Stimulated activated CD4-positive, alpha-beta T cell treated with anti-CD3 and anti-CD28 coated beads, Interleukin-15, amount 100 ng/mL, for 1 hour (primary cell): ENCODE measurements around the gene HK2.
"Not testable (repeated sequence)": the region's sequence is repeated elsewhere in the genome, so short reads cannot be mapped to it uniquely, and the experiment has no call there.

Experiments used
- DNase-seq, 2 donors: peaks; one replicate each; pipeline ENCODE4 v3.0.0-alpha.2; 2020; ENCODE audit warnings: low read depth in 1 of 2, low spot score in 1 of 2

HK2 gene

DNA sequence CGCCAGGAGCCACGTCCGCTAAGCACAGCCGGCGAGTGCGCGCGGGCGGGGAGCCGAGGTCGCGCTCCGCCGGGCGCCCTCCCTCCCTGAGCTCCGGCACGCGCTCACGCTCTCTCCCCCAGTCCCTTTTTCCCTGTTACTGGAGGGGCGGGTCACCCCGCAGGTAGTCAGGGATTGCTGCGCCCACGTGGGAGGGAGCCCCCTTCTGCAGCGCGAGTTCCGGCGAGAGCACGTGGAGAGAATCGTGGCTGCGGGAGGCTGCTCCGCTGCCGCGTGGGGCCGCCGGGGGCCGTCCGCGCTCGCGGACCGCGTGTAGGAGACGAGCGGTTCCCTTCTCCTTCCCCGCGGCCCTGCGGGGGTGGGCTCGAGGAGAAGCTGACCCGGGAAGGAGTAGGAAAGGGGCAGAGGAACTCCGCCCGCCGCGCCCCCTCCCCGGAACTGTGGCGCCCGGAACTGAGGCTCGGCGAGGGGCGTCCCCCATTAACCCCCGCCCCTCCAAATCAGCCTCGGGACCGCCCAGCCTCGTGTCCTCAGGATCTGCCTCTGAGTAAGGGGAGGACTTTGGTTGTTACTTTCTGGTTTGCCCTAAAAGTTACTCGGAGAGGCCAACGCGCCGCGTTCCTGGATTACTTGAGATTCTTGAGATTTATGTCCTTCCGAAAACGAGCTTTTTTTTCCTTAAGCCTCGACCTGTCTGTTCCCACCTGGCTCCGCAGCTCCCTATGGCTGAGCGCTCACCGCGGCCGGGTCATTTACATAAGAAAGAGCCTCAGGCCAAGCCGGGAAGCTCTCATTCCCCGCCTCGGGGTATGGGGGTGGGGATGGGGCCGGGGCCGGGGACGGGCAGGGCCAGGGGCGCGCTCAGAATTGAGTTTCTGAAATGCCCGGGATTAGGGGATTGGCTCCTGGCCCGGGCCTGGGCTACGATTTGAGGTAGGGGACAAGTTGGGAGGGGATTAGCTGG is 1.1 kb downstream of the HK2 start:
- peak; percentile 19 to 74 for DNase-seq

DNA sequence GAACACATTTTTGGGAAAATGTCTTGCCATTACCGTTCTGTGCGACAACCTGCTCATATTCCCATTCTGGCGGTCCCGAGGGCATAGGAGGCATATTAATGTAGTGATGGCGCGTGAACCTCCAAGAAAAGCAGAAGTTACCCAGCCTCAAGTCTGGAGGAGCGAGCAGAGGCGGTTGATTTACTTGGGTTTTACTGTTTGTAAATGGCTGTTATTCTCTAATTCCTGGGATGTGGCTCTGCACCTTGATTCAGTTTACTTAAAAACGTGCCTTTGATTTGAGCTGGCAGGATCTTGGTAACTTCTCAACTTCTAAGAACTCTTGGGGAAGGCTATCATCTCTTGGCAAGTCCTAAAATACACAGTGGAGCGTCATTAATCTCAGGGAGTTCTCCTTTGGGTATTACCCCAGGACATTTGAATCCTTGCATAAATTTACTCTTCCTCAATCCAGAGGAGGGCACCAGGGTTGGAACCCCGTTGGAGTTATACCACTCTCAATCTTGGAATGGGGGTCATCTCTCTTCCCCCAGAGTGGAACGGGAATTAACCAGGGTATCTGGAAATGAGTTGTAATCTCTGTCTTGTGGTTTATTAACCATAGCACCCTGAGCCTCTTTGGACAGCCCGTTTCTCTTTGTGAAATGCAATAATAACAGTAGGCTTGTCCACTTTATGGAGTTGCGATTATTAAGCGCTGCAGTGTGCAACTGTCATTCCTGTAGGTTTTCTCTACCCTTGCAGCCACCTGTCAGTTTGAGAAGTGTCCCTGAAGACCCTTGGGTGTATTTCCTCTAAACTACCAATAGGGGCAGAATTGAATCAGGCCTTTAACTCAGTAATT is 2.1 kb downstream of the HK2 start:
- DNase-seq: no peak

DNA sequence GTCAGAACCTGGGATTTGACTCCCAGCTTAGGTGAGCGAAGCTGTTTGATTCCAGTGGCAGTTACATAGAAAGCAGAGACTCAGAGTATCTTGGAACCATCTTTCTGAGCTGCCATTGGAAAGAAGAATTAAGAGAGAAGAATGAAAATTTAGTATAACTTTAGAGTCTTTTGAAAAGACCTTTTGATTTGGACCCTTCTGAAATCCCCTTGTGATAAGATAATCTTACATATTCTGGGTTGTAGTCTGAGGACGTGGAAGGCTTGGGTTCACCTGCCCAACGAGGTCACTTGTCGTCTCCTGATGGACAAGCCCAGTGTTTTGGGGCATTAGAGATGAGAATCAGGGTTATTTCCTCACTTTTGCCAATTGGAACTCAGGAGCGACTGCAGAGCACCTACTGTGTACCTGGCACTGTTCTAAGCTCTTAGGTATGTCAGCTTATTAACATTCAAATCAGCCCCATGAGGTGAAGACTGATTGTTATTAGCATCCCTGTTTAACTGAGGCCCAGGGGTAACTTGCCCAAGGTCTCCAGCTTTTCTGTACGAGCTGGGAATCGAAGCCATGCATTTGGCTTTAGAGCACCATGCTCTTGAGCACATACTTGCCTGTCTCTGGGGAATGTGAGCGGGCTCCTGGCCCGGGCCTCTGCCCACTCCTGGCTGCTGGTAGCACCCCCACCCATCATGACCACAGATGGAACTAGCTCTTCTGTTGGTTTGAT is 2.9 kb downstream of the HK2 start:
- no peak for DNase-seq

DNA sequence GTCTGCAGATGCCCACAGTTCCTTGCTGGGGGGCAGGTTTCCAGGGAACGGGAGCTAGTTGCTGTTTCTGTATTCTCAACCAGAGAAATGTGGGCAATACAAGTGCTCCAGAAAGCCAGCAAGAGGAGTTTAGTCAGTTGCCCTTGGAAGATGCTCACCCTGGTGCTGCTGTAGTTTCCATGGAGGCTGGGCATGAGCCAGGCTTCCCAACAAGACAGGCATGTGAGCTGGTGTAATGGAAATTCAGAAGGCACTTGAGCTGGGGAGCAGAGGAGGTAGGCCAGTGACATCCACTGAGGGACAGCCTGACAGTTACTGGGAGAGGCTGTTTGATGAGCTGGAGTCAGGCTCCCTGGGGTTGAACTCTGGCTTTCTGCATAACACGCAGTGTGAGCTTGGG is 7.7 kb downstream of the HK2 start:
- DNase-seq: no peak

DNA sequence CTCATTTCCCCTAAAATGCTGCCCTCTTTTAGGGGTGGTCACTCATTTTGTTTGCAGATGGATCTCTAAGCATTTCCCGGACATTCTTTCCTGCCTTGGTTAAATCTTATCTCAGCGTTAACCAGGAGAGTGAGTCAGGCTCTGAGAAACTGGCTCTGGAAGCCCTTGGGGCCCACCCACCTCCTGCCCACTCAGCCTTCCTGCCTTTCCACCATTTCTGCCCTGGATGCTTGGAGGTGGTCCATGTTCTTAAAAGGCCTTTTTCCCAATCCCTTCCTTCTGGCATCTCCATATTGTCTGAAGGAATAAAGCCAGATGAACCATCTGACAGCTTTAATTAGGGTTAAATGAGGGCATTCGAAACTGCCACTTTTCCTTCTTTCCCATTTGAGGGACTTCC is 9.5 kb downstream of the HK2 start:
- DNase-seq: no peak

DNA sequence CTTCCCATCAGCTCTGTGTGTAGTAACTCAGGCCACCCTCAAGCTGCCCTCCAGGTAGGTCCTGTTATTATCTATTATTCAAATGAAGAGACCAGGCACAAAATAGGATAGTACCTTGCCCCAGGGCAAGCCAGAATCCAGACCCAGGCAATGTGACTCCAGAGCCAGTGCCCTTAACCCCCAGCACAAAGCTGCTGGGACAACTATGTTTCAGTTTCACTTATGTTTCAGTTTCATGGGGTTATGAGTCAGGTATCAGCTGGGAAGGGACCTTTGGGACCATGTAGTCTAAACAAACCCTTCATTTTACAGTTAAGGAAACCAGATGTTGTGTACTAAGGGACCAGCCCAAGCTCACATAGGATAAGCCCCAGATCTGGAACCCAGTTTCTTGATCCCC is 10.0 kb downstream of the HK2 start:
- no peak for DNase-seq

DNA sequence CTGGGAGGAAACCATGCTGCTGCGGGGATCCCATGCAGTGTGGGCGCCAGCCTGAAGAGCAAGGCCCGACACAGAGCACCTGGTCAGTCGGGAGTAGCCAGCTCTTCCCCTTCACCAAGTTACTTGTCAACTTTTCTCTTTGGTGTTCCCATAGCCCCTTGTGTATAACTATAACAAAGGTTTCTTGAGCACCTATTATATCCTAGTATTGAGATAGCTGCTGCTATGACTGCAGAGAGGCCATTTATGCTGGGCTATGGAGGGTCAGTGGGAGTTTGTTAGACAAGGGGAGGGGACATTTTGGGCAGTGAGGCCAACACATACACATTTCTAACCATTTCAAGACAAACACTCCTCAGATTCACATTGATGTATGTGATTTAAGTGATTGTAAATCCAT is 10.8 kb downstream of the HK2 start:
- DNase-seq: no peak

DNA sequence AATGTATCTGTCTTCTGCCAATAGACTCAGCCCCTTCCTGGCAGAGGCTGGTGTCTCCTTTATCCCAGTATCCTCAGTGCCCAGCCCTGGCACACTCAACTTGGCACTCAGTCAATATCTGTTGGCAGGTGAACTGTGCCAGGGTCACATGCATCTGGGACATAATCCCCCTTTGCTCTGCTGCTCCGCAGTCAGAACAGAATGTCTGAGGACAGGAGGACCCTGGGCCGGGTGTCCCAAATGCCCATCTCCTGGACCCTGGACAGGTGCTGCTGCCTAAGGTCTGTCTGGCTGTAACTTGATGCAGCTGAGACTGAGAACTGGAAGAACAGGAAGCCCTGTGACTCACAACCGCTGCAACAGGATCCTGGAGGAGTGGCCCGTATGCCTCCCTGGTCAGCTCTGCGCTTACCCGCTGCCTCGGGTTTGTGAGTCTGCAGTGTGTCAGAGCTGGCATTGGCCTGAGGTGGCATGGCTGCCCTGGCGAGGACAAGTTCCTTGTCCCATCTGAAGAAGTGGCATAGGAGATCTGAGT is 11.4 kb downstream of the HK2 start:
- no peak for DNase-seq

DNA sequence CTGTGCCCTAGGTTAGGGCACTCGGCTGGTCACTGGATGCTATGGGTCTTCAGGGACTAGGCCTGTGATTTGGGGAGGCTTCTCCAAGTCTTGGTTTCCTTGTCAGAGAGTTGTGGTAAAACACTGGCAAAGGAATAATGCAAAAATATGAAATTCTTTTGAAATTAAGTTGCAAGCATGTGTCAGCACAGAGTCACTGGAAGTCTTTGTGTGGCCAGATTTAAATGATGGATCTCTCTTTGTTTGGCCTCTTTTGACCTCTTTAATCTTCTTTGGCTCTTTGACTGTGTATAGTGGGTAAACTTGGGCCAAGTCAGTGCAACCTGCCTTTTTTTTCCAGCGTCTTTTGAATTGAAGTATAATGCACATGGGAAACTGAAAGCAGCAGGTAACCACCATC is 12.1 kb downstream of the HK2 start:
- no peak for DNase-seq

DNA sequence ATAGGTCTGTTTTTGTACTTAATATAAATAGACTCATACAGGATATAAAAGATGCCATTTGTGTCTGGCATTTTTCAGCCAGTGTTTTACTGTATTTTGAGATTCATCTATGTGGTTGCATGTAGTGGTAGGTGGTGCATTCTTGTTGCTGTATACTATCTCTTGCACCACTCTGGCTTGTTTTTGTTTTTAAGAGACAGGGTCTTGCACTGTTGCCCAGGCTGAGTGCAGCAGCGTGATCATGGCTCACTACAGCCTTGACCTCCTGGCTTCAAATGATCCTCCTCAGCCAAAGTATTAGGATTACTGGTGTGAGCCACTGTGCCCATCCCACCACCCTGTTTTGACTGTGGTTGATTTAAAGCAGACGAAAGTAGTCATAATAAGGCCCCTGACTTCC is 12.6 kb downstream of the HK2 start:
- DNase-seq: no peak

DNA sequence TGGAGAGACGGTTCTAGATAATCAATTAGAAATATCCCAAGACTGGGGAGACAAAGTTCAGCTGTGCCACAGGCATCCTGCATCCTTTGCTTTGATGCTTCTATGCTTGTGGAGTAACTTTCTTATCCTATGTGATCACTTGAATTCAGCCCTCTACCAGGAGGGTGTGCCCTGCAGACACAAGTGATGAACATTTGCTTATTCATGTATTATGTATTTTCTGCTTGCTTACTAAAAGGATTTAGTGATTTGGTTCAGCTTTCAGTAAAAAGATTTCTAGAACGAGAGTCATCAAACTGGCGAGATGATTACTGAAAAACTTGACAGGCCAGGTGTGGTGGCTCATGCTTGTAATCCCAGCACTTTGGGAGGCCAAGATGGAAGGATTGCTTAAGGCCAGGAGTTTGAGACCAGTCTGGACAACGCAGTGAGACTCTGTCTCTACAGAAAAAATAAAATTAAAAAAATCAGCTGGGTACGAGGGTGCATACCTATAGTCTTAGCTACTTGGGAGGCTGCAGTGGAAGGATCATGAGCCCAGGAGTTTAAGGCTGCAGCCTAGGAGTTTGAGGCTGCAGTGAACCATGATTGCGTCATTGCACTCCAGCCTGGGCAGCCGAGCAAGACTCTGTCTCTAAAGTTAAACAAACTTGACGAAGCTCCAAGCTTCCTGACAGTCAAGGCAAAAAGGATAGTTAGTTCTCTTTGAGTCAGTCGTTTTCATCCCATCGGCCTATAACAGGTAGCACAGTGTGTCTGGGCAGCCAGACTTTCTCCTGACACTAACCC is 13.3 kb downstream of the HK2 start:
- DNase-seq: no peak

DNA sequence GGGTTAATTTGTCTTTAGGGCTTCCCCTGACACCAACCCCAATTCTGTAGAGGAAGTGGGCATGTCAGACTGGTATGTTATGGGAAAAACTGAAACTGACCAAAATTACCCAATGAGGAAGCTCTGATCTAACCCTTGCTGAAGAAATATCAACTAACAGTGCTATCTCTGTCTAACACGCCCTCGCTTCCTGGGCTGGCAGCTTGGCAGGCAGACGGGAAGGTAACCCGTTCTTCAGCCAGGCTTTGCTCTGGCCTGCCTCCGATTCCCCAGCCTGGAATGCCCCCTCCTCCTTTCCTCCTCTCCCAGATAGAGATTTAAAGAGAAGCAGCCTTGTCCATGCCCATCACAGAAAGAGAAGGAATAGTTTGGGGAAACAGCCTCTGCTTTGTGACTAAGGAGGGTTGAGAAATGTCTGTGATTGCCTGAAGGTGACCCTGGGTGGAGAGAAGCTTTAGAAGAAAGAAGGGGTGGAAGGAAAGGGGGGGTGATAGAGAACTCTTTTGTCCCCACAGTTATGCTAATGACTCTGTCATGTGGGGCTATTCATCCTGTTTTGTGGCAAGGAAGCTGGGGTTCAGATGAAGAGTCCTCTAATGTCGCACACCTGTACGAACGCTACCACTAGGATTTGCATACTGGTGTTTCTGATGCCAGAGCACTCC is 15.4 kb downstream of the HK2 start:
- no peak for DNase-seq

DNA sequence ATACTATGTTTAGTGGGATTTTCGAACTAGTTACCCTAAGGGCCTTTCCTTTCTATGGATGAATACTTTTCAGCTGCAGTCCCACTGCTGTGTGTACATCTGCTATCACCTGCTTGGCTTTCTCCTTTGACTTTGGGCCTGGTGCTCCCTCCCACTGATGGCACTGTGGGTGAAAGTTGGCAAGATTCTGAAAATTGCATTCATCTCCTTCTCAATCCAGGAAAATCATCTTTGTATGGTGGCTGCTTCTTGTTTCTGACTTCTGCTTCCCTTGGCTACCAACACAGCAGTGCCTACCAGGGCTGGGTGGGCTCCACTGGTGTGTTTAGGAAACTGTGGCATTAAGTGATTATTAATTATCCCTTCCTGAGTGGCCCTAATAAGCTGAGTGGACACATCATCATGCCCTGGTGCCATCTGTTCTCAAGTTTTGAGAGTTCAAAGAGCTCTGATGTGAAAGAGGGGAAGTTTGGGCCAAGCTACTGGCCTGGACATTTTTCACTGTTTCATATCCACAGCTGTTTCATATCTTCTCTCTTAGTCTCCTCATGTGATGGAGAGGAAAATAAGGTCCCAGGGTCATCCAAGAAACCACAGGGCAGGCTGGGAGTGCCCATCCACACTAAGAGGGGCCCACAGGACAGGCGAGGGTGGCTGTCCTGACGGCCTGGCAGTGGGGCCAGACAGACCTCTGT is 16.7 kb downstream of the HK2 start:
- no peak for DNase-seq

DNA sequence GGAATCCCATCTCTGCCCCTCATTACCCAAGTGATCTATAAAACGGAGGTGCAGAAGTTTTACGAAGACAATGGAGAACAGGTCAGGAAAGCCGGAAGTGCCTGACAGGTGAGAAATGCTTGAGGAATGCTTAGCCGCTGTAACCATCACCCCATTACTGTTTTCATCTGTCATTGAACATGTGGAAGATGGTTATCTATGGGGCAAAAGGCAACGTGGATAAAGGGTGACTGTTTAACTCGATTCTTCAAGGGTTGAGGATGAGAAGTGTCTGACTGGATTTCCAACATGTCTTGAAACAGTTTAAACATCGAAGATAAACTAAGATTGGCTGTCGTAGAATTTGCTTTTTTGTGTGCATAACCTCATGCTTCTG is 17.3 kb downstream of the HK2 start:
- no peak for DNase-seq

DNA sequence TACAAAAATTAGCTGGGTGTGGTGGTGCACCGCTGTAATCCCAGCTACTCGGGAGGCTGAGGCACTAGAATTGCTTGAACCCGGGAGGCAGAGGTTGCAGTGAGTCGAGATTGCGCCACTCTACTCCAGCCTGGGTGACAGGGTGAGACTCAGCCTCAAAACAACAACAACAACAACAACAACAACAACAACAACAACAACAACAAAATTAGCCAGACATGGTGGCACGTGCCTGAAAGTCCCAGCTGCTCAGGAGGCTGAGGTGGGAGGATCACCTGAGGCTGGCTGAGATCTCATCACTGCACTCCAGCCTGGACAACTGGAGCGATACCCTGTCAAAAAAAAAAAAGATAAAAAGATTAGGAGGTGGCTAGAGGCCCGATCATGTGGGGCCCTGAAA is 19.4 kb downstream of the HK2 start:
- not testable (repeated sequence) for DNase-seq

DNA sequence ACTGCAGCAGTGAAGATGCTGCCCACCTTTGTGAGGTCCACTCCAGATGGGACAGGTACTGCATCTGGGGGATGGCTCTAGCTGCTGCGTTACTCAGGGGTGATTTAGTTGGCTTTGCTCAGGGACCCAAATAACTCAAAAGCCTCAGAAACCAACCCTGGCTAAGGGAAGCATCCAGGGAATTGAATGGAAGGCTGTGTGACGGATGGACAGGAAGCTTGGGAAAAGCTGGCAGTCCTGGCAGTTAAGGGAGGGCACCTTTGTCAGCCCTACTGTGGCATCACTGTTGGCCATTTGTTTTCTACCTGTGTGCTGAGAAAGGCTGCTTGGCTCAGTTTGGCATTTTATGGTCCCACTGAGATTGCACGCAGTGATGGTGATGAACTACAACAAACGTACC is 20.5 kb downstream of the HK2 start:
- DNase-seq: no peak

DNA sequence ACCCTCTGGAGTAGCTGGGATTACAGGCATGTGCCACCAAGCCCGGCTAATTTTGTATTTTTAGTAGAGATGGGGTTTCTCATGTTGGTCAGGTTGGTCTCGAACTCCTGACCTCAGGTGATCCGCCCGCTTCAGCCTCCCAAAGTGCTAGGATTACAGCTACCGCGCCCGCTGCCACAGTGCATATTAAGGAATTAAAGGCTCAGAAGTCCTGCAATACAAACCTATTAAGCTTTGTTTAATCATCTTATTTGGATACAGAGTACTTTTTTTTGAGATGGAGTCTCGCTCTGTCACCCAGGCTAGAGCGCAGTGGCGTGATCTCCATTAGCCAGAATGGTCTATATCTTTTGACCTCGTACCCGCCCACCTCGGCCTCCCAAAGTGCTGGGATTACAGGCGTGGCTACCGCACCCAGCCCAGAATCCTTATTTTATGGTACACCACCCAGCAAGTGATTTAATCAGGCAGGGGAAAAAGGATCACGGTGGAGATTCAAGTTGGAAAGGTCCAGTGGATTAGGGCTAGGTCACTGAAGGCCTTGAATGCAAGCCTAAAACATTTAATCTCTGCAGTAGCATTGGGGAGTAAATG is 21.3 kb downstream of the HK2 start:
- not testable (repeated sequence) for DNase-seq

DNA sequence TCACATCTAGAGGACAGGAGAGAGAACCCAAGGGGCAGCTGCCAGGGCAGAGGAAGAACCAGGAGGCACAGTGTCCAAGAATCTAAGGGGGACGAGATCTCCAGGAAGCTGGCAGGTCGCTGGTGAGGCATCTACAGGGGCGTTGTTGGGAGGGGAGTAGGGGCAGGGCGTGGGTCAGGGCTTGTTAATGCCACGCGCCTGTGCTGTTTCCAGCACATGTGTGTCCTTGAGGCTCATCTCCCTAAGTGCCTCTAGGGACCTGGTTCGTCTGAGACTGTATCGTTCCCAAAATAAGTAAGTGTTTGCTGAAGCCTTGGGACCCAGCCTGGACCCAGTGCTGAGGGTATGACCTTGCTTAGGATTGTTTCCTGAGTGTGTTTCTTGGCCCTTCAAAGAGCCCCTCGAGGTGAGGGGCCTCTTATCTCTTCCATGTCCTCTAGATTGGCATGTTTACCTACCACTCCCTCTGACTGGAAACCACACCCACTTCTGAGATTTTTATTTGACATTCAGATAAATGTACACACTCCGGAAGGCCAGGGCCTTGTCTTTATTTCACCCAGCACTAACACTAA is 22.2 kb downstream of the HK2 start:
- no peak for DNase-seq

DNA sequence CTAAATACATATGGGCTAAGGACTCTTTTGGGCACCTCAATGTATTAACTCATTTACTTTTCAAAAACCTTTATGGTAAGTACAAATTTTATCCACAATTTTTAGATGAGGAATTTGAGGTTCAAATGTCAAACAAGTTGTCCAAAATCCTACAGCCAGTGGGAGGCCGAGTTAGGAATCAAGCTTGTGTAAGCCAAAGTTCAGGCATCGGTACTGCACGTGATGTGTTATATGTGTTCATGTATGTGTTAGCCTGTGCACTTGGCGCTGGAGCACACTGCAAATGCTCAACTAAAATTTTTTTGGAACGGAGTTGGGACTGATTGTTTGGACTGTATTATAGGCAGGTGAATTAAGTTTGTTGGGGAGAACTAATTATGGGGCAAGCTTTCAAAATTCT is 22.7 kb downstream of the HK2 start:
- no peak for DNase-seq
